Tibial nerve (tissue), 4 donors: Measurements from ENCODE around the gene SSH2.

ENCODE experiments used
- EP300 ChIP-seq, 2 donors: sonication (generic); formaldehyde crosslinking; IDR thresholded peaks; one replicate each; pipeline ENCODE4 v1.6.1; 2017; ENCODE audit warnings: antibody characterized with exemption in 2 of 2, mild to moderate bottlenecking in 1 of 2
- POLR2A ChIP-seq, 2 donors: fragments of 450-650 bp; IDR thresholded peaks; one replicate each; pipeline ENCODE4 v1.6.1; 2017; ENCODE audit warnings: antibody characterized with exemption in 2 of 2, mild to moderate bottlenecking in 2 of 2, moderate library complexity in 2 of 2
- TF ChIP-seq, protein P1 (sequence below), 5 experiments: fragments of 200-600 bp in 3 of 5; fragments of 450-650 bp in 2 of 5; sonication (generic) in 3 of 5; IDR thresholded peaks; one replicate each; pipeline ENCODE4 v1.5.1; 2016 to 2019; ENCODE audit warnings: antibody characterized with exemption in 5 of 5, mild to moderate bottlenecking in 3 of 5, moderate library complexity in 2 of 5

DNA sequence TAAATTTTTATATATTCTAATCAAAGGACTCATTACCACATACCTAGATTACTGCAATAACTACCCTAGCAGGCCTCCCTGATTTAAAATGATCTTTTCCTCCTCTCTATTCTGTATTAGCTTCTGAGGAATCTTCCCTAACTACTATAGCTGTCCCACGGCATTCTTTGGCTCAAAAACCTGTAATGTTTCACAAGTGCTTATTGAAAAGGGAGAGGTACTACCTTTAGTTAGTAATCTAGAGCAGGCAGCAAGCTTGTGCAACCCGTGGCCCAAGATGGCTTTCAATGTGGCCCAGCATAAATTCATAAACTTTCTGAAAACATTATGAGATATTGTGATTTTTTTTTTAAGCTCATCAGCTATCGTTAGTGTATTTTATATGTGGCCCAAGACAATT is 236.3 kb downstream of the SSH2 start:
- TF ChIP-seq, protein P1, sequence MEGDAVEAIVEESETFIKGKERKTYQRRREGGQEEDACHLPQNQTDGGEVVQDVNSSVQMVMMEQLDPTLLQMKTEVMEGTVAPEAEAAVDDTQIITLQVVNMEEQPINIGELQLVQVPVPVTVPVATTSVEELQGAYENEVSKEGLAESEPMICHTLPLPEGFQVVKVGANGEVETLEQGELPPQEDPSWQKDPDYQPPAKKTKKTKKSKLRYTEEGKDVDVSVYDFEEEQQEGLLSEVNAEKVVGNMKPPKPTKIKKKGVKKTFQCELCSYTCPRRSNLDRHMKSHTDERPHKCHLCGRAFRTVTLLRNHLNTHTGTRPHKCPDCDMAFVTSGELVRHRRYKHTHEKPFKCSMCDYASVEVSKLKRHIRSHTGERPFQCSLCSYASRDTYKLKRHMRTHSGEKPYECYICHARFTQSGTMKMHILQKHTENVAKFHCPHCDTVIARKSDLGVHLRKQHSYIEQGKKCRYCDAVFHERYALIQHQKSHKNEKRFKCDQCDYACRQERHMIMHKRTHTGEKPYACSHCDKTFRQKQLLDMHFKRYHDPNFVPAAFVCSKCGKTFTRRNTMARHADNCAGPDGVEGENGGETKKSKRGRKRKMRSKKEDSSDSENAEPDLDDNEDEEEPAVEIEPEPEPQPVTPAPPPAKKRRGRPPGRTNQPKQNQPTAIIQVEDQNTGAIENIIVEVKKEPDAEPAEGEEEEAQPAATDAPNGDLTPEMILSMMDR (IDR thresholded peaks at IDR 0.05), result no peak
- TF ChIP-seq POLR2A (IDR thresholded peaks at IDR 0.05) (no peak), EP300 (IDR thresholded peaks at IDR 0.05) (no peak)
